ENCODE data around the gene BRAF. TPM values are rescaled to one million over a fixed set of nuclear protein-coding genes. Genes with fewer than 3 reads are reported as not detected.

The BRAF gene
- polyA plus RNA-seq, 3 donors, result 20.9 to 29.2 (median 26.6) TPM

DNA sequence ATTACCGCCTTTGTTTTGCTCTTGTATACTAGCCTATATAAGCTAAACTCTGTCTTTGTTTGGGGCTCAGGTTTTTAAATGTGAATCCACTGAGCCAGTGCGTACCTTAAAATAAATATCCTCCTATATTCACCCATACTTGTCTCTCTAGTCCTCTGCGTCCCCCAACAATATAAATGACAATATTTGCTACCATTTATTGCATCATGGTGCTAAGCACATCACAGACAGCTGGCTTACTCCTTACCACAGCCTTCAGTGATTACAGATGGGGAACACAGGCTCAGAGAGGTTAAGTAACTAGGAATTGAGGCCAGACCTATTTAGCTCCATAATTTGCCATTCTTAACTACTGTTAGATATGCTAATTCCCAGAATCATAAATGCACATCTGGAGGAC, 255.4 kb downstream of the BRAF start:
- DNase-seq, result no peak

Other genes with a start within 250 kb of the BRAF start
- 100 to 1,000 TPM; 187 to 212 (median 199) TPM for gene NDUFB2, start 228.2 kb downstream of the BRAF start, polyA plus RNA-seq (ENCODE audit: insufficient read length in 3 of 3)
- gene MRPS33, start 90.0 kb upstream of the BRAF start, polyA plus RNA-seq (ENCODE audit: insufficient read length in 3 of 3), result 10 to 100 TPM; 71.7 to 79.9 (median 77.6) TPM
- under 1 TPM; 0.27 to 0.38 (median 0.34) TPM for gene TMEM178B, start 149.1 kb upstream of the BRAF start, polyA plus RNA-seq (ENCODE audit: insufficient read length in 3 of 3)

All from renal pelvis (tissue), 4 donors.